IMR-90 (cell line): Measurements from ENCODE around the gene AQP12A.

Experiments used
- POLR2A ChIP-seq: IDR thresholded peaks from 2 replicates; pipeline ENCODE4 v1.6.1; 2012; ENCODE audit warnings: mild to moderate bottlenecking, low read depth, low read length
- TF ChIP-seq, protein P1 (sequence below): conservative IDR thresholded peaks from 2 replicates; pipeline ENCODE4 v1.5.1; 2012; ENCODE audit warnings: mild to moderate bottlenecking, low read depth, low read length, improper control_type of control experiment

DNA sequence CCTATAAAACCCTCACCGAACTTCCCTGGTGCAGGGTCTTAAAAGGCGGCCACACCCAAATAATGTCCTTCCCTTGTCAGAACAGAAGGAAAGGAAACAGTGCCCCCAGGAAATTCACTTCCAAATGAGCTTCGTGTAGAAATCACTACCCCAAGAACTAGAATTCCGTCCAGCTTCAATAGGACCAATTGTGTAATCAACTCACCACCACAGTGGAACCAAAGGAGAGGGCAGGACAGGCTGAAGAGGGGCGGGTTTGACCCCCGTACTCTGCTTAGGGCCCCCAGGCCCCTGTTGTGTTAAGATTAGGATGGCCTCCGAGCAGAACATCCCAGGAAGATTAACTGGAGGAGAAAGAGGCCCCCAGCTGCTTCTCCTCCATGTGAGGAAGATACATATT is 42.3 kb upstream of the AQP12A start:
- TF ChIP-seq POLR2A: no peak
- TF ChIP-seq, protein P1, sequence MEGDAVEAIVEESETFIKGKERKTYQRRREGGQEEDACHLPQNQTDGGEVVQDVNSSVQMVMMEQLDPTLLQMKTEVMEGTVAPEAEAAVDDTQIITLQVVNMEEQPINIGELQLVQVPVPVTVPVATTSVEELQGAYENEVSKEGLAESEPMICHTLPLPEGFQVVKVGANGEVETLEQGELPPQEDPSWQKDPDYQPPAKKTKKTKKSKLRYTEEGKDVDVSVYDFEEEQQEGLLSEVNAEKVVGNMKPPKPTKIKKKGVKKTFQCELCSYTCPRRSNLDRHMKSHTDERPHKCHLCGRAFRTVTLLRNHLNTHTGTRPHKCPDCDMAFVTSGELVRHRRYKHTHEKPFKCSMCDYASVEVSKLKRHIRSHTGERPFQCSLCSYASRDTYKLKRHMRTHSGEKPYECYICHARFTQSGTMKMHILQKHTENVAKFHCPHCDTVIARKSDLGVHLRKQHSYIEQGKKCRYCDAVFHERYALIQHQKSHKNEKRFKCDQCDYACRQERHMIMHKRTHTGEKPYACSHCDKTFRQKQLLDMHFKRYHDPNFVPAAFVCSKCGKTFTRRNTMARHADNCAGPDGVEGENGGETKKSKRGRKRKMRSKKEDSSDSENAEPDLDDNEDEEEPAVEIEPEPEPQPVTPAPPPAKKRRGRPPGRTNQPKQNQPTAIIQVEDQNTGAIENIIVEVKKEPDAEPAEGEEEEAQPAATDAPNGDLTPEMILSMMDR: no peak
